Measurements from ENCODE around the gene ADPRM.

DNA sequence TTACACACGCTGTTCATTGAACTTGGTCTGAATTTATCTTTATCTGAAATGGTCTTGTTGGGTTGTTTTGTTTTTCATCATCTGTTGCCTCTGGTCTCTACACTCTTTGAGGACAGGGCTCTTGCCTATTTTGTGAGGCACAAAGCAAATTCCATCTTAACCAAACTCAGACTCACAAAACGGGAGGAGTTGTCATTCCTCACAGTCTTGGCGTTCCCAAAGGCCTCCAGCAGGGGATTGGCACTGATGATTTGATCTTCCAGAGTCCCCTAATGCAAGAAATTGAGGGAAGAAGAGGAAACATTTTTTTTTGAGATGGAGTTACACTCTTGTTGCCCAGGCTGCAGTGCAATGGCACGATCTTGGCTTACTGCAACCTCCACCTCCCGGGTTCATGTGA lies 49.0 kb upstream of the ADPRM start:
- TF ChIP-seq CTCF (conservative IDR thresholded peaks at IDR 0.05; ENCODE audit: low read depth, low read length) (no peak), EZH2phosphoT487 (IDR thresholded peaks at IDR 0.05; ENCODE audit: borderline replicate concordance, low read length) (no peak), EZH2 (IDR thresholded peaks at IDR 0.05; ENCODE audit: low read length, unreplicated experiment) (no peak)

Measured in PC-3 (cell line).